ENCODE measurements around the gene HDAC7.

HDAC7 gene

DNA sequence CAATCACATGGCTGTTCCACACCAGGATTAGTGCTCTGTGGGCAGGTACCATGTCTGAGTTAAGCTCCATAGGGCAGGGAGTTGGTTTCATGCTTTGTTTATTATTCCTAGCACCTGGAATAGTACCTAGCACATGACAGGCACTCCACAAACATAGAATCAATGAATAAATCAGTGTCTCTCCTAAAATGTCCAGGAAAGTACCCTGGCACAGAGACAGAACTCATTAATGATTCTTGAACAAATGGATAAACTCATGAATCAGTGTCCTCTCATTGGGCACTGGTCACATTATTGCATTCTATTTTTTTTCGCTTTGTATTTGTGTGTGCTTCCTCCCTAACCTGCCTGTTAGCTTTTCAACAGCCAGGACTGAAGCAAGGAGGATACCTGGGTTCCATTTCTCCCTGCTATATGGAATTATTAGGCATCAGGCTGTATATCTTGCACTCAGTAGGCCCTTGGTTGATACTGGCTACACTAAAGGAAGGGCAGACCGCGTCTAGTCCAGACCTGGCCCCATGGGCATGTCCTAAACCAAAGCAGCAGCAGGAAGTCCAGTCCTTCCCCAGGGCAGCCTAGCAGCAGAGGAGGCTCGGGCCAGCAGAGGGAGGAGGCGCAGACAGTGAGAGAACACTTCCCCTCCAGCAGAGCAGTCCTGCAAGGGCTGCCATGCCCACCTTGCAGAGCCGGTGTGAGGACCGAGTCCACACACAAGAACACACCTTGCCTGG, 18.4 kb downstream of the HDAC7 start:
- POLR2A ChIA-PET = interaction anchor here (1.1 kb wide), 1 partner anchor 19 kb away, joined by 7 read pairs; no protein-coding TSS in a partner anchor

DNA sequence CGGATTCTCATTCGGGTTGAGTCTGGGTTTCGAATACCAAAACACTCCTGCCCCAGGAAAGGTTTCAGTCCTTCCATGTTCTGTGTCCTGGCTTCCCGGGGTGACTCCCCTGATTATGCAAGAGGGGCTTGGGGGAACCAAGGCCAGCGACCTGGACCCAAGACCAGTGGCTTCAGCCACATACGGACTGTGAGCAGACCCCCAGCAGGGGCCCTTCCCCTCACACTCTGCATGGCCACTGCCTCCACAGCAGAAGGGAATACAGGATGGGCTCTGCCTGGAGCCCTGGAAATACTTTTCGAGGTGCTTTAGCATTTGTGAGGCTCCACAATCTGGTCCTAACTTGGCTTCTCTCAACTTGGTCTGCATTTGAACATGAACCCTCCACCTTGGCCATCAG, 19.1 kb downstream of the HDAC7 start:
- POLR2A ChIA-PET = no interaction called here
- TF ChIP-seq, protein P1, sequence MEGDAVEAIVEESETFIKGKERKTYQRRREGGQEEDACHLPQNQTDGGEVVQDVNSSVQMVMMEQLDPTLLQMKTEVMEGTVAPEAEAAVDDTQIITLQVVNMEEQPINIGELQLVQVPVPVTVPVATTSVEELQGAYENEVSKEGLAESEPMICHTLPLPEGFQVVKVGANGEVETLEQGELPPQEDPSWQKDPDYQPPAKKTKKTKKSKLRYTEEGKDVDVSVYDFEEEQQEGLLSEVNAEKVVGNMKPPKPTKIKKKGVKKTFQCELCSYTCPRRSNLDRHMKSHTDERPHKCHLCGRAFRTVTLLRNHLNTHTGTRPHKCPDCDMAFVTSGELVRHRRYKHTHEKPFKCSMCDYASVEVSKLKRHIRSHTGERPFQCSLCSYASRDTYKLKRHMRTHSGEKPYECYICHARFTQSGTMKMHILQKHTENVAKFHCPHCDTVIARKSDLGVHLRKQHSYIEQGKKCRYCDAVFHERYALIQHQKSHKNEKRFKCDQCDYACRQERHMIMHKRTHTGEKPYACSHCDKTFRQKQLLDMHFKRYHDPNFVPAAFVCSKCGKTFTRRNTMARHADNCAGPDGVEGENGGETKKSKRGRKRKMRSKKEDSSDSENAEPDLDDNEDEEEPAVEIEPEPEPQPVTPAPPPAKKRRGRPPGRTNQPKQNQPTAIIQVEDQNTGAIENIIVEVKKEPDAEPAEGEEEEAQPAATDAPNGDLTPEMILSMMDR (IDR thresholded peaks at IDR 0.05; ENCODE audit: insufficient read depth, low read length, missing control alignments) = no peak
- DNase-seq (ENCODE audit: low read depth, low spot score) = no peak
- no peak overlapping the region for H3K4me3 ChIP-seq (ENCODE audit: low read depth, low read length)
- CTCF ChIA-PET = interaction anchor here (1.1 to 39.4 kb wide), 7 partner anchors 8 to 58 kb away, joined by 4 to 751 read pairs (median 9); partner anchors contain the start of gene SLC48A1

More for the DNA sequence above, 18.4 kb downstream of the HDAC7 start:
- TF ChIP-seq, protein P1 (IDR thresholded peaks at IDR 0.05; ENCODE audit: insufficient read depth, low read length, missing control alignments) = peak; percentile 35
- no peak for DNase-seq (ENCODE audit: low read depth, low spot score)
- no peak overlapping the region for H3K4me3 ChIP-seq (ENCODE audit: low read depth, low read length)
- CTCF ChIA-PET = interaction anchor here (1.1 to 39.4 kb wide), 10 partner anchors 8 to 85 kb away, joined by 4 to 751 read pairs (median 8); partner anchors contain the start of gene SLC48A1

DNA sequence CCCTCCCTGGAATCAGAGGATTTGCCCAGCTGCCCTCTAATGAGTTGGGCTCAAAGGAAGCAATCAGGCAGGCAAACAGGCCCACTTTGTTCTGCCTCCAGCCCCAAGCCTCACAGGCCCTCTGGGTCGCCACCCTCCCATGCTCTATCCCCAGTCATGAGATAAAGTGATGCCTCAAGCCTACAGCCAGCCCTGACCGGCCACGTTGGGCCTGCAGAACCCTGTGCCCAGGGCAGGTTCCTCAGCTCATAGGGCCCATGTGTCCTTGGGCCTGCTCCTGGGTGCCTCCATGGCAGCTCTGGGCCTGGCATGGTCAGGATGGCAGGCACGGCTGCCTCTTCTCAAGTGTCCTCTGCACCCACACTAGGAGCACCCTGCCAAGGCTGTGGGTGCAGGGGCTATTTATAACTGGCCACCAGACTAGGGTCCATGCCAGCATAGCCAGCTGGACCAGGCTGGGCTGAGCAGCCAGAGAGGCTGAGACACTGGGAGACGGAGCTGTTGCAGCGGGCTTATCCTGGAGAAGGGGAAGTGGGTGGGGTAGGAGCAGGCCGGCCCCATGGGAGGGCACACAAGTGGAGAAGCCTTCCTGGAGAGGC, 20.2 kb downstream of the HDAC7 start:
- TF ChIP-seq, protein P1 (IDR thresholded peaks at IDR 0.05; ENCODE audit: insufficient read depth, low read length, missing control alignments) = no peak
- POLR2A ChIA-PET = interaction anchor here (1.5 kb wide), 1 partner anchor 8 kb away, joined by 4 read pairs; no protein-coding TSS in a partner anchor
- DNase-seq (ENCODE audit: low read depth, low spot score) = no peak
- CTCF ChIA-PET = interaction anchor here (0.9 to 39.4 kb wide), 7 partner anchors 8 to 58 kb away, joined by 3 to 751 read pairs (median 7); partner anchors contain the start of gene SLC48A1
- H3K4me3 ChIP-seq (ENCODE audit: low read depth, low read length) = no peak overlapping the region

DNA sequence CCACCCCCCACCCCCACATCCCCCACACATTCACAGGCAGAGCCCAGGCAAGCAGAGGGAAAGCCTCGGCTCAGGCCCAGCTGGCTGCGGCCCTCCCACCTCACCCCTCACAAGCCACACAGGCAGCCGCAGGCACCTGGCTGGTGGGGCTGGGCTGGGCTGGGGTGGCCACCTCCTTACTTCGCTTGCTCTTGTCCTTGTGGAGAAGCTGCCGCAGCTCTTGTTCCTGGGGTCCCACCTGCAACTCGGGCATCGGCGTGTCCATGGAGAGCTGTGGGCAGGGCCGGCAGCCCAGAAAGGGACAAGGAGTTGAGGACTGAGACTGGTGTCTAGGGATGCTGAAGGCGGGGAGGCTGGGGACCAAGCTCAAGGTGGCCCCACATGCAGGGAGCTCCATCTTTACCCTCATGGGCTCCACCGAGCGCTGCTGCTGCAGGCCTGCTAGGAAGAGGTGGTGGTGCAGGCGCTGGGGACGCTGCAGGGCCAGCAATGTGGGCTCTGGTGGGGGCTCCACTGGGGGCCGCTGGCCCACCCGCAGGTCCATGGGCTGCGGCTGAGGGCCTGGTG, 21.2 kb downstream of the HDAC7 start:
- CTCF ChIA-PET = interaction anchor here (0.9 to 39.4 kb wide), 6 partner anchors 9 to 57 kb away, joined by 3 to 751 read pairs (median 6); partner anchors contain the start of gene SLC48A1
- POLR2A ChIA-PET = interaction anchor here (0.6 kb wide), 2 partner anchors 8 to 46 kb away, joined by 3 read pairs; no protein-coding TSS in a partner anchor
- TF ChIP-seq, protein P1 (IDR thresholded peaks at IDR 0.05; ENCODE audit: insufficient read depth, low read length, missing control alignments) = no peak
- no peak for DNase-seq (ENCODE audit: low read depth, low spot score)
- no peak overlapping the region for H3K4me3 ChIP-seq (ENCODE audit: low read depth, low read length)

DNA sequence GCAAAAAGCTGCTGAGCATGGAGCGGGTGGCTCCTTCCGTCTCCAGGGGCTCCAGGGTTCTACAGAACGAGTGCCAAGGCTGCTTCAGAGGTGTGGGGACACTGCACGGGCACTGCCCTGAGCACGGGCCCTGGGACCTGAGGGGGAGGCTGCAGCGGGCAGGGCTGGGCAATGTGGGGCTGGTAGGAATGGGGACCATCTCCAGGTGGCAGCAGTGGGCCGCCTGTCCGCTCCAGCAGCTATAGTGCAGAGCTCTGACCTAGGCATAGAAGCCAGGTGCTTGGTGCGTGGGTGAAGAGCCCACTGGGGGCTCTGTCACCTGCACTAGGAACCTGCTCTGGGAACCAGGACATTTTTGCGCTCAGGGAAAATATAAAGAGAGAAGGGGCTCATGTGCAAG, 22.3 kb downstream of the HDAC7 start:
- no peak overlapping the region for H3K4me3 ChIP-seq (ENCODE audit: low read depth, low read length)
- CTCF ChIA-PET = interaction anchor here (1.9 to 39.4 kb wide), 4 partner anchors 8 to 37 kb away, joined by 5 to 751 read pairs (median 154); partner anchors contain the start of gene SLC48A1
- no peak for DNase-seq (ENCODE audit: low read depth, low spot score)
- POLR2A ChIA-PET = no interaction called here
- TF ChIP-seq, protein P1 (IDR thresholded peaks at IDR 0.05; ENCODE audit: insufficient read depth, low read length, missing control alignments) = peak; percentile 34
